ENCODE results near the gene PBX3. TPM values are rescaled to one million over a fixed set of nuclear protein-coding genes. Genes with fewer than 3 reads are reported as not detected.
A peak's percentile ranks its signal among the peaks of the same experiment; 100 is the strongest.

The PBX3 gene
- total and polyA plus RNA-seq, 8 donors: 36.3 to 53.6 (median 42.8) TPM

- H3K4me1 ChIP-seq: peaks cover 0 to 14% of the 10 kb centered on the region in 2 donors
- no peak for TF ChIP-seq CTCF (IDR thresholded peaks at IDR 0.05)
These were observed 141.0 kb downstream of the PBX3 start for GRCh38 chr9:125888211-125888610.

GRCh38 chr9:125889112-125889475, 141.9 kb downstream of the PBX3 start:
- H3K9me3 ChIP-seq: no peaks in the 10 kb centered on the region
- ATAC-seq: peak; percentile 65
- H3K36me3 ChIP-seq: no peaks in the 10 kb centered on the region
- H3K27me3 ChIP-seq: peaks cover 0 to 16% of the 10 kb centered on the region in 2 donors
- peaks cover 0 to 14% of the 10 kb centered on the region in 2 donors for H3K4me1 ChIP-seq
- intact Hi-C loops (cut with DNase I): no loop called here
- DNase-seq: peak in 2 of 4 donors; percentile 32 to 79
- no peak for TF ChIP-seq CTCF (IDR thresholded peaks at IDR 0.05)
- H3K27ac ChIP-seq: no peak overlapping the region
- H3K4me3 ChIP-seq: peak overlapping the region; percentile 20 to 41

More at GRCh38 chr9:125888211-125888610, 141.0 kb downstream of the PBX3 start:
- ATAC-seq (no peak), DNase-seq (no peak)
- intact Hi-C loops (cut with DNase I): no loop called here
- H3K27me3 ChIP-seq: peaks cover 0 to 16% of the 10 kb centered on the region in 2 donors
- H3K27ac ChIP-seq: no peak overlapping the region
- no peaks in the 10 kb centered on the region for H3K36me3 ChIP-seq
- H3K4me3 ChIP-seq: no peak overlapping the region
- no peaks in the 10 kb centered on the region for H3K9me3 ChIP-seq

- H3K36me3 ChIP-seq: no peaks in the 10 kb centered on the region
- DNase-seq (peak; percentile 36 to 83 (median 48)), ATAC-seq (peak; percentile 85)
- no peaks in the 10 kb centered on the region for H3K9me3 ChIP-seq
- H3K4me3 ChIP-seq: peak overlapping the region; percentile 24 to 41
- intact Hi-C loops (cut with DNase I): no loop called here
- no peak overlapping the region for H3K27ac ChIP-seq
- H3K27me3 ChIP-seq: peaks cover 0 to 16% of the 10 kb centered on the region in 2 donors
- H3K4me1 ChIP-seq: peaks cover 0 to 14% of the 10 kb centered on the region in 2 donors
- TF ChIP-seq CTCF (IDR thresholded peaks at IDR 0.05): no peak
These were observed 142.6 kb downstream of the PBX3 start for GRCh38 chr9:125889476-125890419.

GRCh38 chr9:125890826-125891225, 143.7 kb downstream of the PBX3 start:
- Histone ChIP-seq H3K27ac (no peak overlapping the region), H3K4me3 (no peak overlapping the region), H3K9me3 (no peaks in the 10 kb centered on the region), H3K4me1 (peaks cover 0 to 14% of the 10 kb centered on the region in 2 donors), H3K36me3 (no peaks in the 10 kb centered on the region), H3K27me3 (peaks cover 0 to 16% of the 10 kb centered on the region in 2 donors)
- DNase-seq: no peak
- intact Hi-C loops (cut with DNase I): no loop called here
- ATAC-seq: no peak
- TF ChIP-seq CTCF (IDR thresholded peaks at IDR 0.05): no peak

GRCh38 chr9:125893277-125893676, 146.1 kb downstream of the PBX3 start:
- H3K27ac ChIP-seq: no peak overlapping the region
- DNase-seq (no peak), ATAC-seq (no peak)
- peaks cover 0 to 16% of the 10 kb centered on the region in 2 donors for H3K27me3 ChIP-seq
- H3K36me3 ChIP-seq: no peaks in the 10 kb centered on the region
- H3K4me3 ChIP-seq: no peak overlapping the region
- no peaks in the 10 kb centered on the region for H3K9me3 ChIP-seq
- intact Hi-C loops (cut with DNase I): no loop called here
- peaks cover 0 to 14% of the 10 kb centered on the region in 2 donors for H3K4me1 ChIP-seq
- no peak for TF ChIP-seq CTCF (IDR thresholded peaks at IDR 0.05)

All from left lung (tissue), 10 donors.